Dendritic cell treated with granulocyte-macrophage colony-stimulating factor and Interleukin-4, amounts not matched to agents 40 ng/mL and 50 ng/mL, for 4 days (primary cell): ENCODE results near the gene UCP3.
A peak's percentile ranks its signal among the peaks of the same experiment; 100 is the strongest.

ENCODE experiments used
- H3K27ac Mint-ChIP-seq: one replicate; pipeline ENCODE4 v1.8.0; 2022; ENCODE audit warnings: mild to moderate bottlenecking, mixed read lengths
- H3K27me3 Mint-ChIP-seq: one replicate; pipeline ENCODE4 v1.8.0; 2022; ENCODE audit warnings: mild to moderate bottlenecking, mixed read lengths
- H3K36me3 Mint-ChIP-seq: one replicate; pipeline ENCODE4 v1.8.0; 2022; ENCODE audit warnings: low read depth, mixed read lengths
- H3K4me1 Mint-ChIP-seq: one replicate; pipeline ENCODE4 v1.8.0; 2022; ENCODE audit warnings: low read depth, mixed read lengths
- H3K4me3 Mint-ChIP-seq: one replicate; pipeline ENCODE4 v1.8.0; 2022; ENCODE audit warnings: mild to moderate bottlenecking, moderate library complexity, mixed read lengths
- H3K9me3 Mint-ChIP-seq: one replicate; pipeline ENCODE4 v1.8.0; 2022; ENCODE audit warnings: mixed read lengths
- intact Hi-C: fragments of 100-400 bp; cut with micrococcal nuclease; formaldehyde crosslinking; loops from one replicate; pipeline ENCODE4 v1.15.0; 2022

UCP3 gene

GRCh38 chr11:74011360-74012073, 2.6 kb upstream of the UCP3 start:
- intact Hi-C loops: no loop called here

GRCh38 chr11:74010306-74011300, 1.7 kb upstream of the UCP3 start:
- intact Hi-C loops: no loop called here
- Mint-ChIP-seq H3K4me3 (no peak overlapping the region), H3K4me1 (peaks cover 21% of the 10 kb centered on the region)

More at GRCh38 chr11:74011360-74012073, 2.6 kb upstream of the UCP3 start:
- peak overlapping the region; percentile 11 for H3K27ac Mint-ChIP-seq
- H3K27me3 Mint-ChIP-seq: no peaks in the 10 kb centered on the region
- no peak overlapping the region for H3K4me3 Mint-ChIP-seq
- peaks cover 44% of the 10 kb centered on the region for H3K36me3 Mint-ChIP-seq
- H3K9me3 Mint-ChIP-seq: no peaks in the 10 kb centered on the region
- peaks cover 21% of the 10 kb centered on the region for H3K4me1 Mint-ChIP-seq

GRCh38 chr11:74009675-74010305, 905 bp upstream of the UCP3 start:
- Mint-ChIP-seq H3K4me1 (peaks cover 21% of the 10 kb centered on the region), H3K4me3 (no peak overlapping the region), H3K27me3 (no peaks in the 10 kb centered on the region), H3K27ac (peak overlapping the region; percentile 11), H3K36me3 (peaks cover 36% of the 10 kb centered on the region), H3K9me3 (no peaks in the 10 kb centered on the region)
- intact Hi-C loops: no loop called here

More at GRCh38 chr11:74010306-74011300, 1.7 kb upstream of the UCP3 start:
- Mint-ChIP-seq H3K9me3 (no peaks in the 10 kb centered on the region), H3K27me3 (no peaks in the 10 kb centered on the region), H3K36me3 (peaks cover 37% of the 10 kb centered on the region), H3K27ac (peak overlapping the region; percentile 11)

- no peaks in the 10 kb centered on the region for H3K9me3 Mint-ChIP-seq
- H3K27me3 Mint-ChIP-seq: no peaks in the 10 kb centered on the region
- intact Hi-C loops: no loop called here
- H3K36me3 Mint-ChIP-seq: peaks cover 40% of the 10 kb centered on the region
- H3K4me1 Mint-ChIP-seq: peaks cover 21% of the 10 kb centered on the region
- H3K4me3 Mint-ChIP-seq: no peak overlapping the region
- H3K27ac Mint-ChIP-seq: peak overlapping the region; percentile 11
Measured at GRCh38 chr11:74009230-74009547, 304 bp upstream of the UCP3 start.

GRCh38 chr11:74007691-74008372, 1.1 kb downstream of the UCP3 start:
- Mint-ChIP-seq H3K27me3 (no peaks in the 10 kb centered on the region), H3K36me3 (peaks cover 46% of the 10 kb centered on the region), H3K4me1 (peaks cover 21% of the 10 kb centered on the region), H3K9me3 (no peaks in the 10 kb centered on the region), H3K27ac (peak overlapping the region; percentile 11), H3K4me3 (no peak overlapping the region)
- intact Hi-C loops: no loop called here

GRCh38 chr11:74006743-74007304, 2.1 kb downstream of the UCP3 start:
- peaks cover 46% of the 10 kb centered on the region for H3K36me3 Mint-ChIP-seq
- H3K4me3 Mint-ChIP-seq: no peak overlapping the region
- no peaks in the 10 kb centered on the region for H3K27me3 Mint-ChIP-seq
- intact Hi-C loops: no loop called here
- no peaks in the 10 kb centered on the region for H3K9me3 Mint-ChIP-seq
- no peak overlapping the region for H3K27ac Mint-ChIP-seq
- H3K4me1 Mint-ChIP-seq: peaks cover 20% of the 10 kb centered on the region

- H3K27me3 Mint-ChIP-seq: no peaks in the 10 kb centered on the region
- H3K4me1 Mint-ChIP-seq: peaks cover 11% of the 10 kb centered on the region
- no peak overlapping the region for H3K27ac Mint-ChIP-seq
- H3K36me3 Mint-ChIP-seq: peaks cover 45% of the 10 kb centered on the region
- no peak overlapping the region for H3K4me3 Mint-ChIP-seq
- H3K9me3 Mint-ChIP-seq: no peaks in the 10 kb centered on the region
- intact Hi-C loops: no loop called here
Measured at GRCh38 chr11:74005721-74006517, 3.0 kb downstream of the UCP3 start.

GRCh38 chr11:74004759-74005615, 3.9 kb downstream of the UCP3 start:
- peaks cover 4% of the 10 kb centered on the region for H3K4me1 Mint-ChIP-seq
- no peaks in the 10 kb centered on the region for H3K27me3 Mint-ChIP-seq
- H3K27ac Mint-ChIP-seq: no peak overlapping the region
- peaks cover 45% of the 10 kb centered on the region for H3K36me3 Mint-ChIP-seq
- intact Hi-C loops: no loop called here
- H3K9me3 Mint-ChIP-seq: no peaks in the 10 kb centered on the region
- H3K4me3 Mint-ChIP-seq: no peak overlapping the region

GRCh38 chr11:74004046-74004695, 4.7 kb downstream of the UCP3 start:
- H3K4me3 Mint-ChIP-seq: no peak overlapping the region
- H3K4me1 Mint-ChIP-seq: peaks cover 5% of the 10 kb centered on the region
- H3K27ac Mint-ChIP-seq: no peak overlapping the region
- no peaks in the 10 kb centered on the region for H3K9me3 Mint-ChIP-seq
- intact Hi-C loops: no loop called here
- H3K27me3 Mint-ChIP-seq: no peaks in the 10 kb centered on the region
- peaks cover 45% of the 10 kb centered on the region for H3K36me3 Mint-ChIP-seq

GRCh38 chr11:74002832-74003231, 6.1 kb downstream of the UCP3 start:
- Mint-ChIP-seq H3K27ac (no peak overlapping the region), H3K36me3 (peaks cover 45% of the 10 kb centered on the region), H3K27me3 (no peaks in the 10 kb centered on the region), H3K4me1 (peaks cover 5% of the 10 kb centered on the region), H3K9me3 (no peaks in the 10 kb centered on the region), H3K4me3 (no peak overlapping the region)
- intact Hi-C loops: no loop called here

GRCh38 chr11:74001822-74002286, 7.0 kb downstream of the UCP3 start:
- no peaks in the 10 kb centered on the region for H3K27me3 Mint-ChIP-seq
- H3K36me3 Mint-ChIP-seq: peaks cover 45% of the 10 kb centered on the region
- H3K9me3 Mint-ChIP-seq: no peaks in the 10 kb centered on the region
- H3K4me1 Mint-ChIP-seq: peaks cover 5% of the 10 kb centered on the region
- H3K4me3 Mint-ChIP-seq: no peak overlapping the region
- intact Hi-C loops: no loop called here
- H3K27ac Mint-ChIP-seq: peak overlapping the region; percentile 21
